GM08714 (cell line): ENCODE measurements around the gene AKAP17A.
A peak's percentile ranks its signal among the peaks of the same experiment; 100 is the strongest.
"Not testable (repeated sequence)": the region's sequence is repeated elsewhere in the genome, so short reads cannot be mapped to it uniquely, and the experiment has no call there.

Experiments used
- H3K4me3 ChIP-seq: fragments of 200-500 bp; sonication (Bioruptor generic); 2 replicates; pipeline ENCODE4 v1.5.1; 2014; ENCODE audit warnings: mild to moderate bottlenecking, low read length, inconsistent platforms
- ZNF274 ChIP-seq: IDR thresholded peaks from 2 replicates; pipeline ENCODE4 v1.6.1; 2012; ENCODE audit warnings: mild to moderate bottlenecking, low read depth, low read length

Gene AKAP17A

DNA sequence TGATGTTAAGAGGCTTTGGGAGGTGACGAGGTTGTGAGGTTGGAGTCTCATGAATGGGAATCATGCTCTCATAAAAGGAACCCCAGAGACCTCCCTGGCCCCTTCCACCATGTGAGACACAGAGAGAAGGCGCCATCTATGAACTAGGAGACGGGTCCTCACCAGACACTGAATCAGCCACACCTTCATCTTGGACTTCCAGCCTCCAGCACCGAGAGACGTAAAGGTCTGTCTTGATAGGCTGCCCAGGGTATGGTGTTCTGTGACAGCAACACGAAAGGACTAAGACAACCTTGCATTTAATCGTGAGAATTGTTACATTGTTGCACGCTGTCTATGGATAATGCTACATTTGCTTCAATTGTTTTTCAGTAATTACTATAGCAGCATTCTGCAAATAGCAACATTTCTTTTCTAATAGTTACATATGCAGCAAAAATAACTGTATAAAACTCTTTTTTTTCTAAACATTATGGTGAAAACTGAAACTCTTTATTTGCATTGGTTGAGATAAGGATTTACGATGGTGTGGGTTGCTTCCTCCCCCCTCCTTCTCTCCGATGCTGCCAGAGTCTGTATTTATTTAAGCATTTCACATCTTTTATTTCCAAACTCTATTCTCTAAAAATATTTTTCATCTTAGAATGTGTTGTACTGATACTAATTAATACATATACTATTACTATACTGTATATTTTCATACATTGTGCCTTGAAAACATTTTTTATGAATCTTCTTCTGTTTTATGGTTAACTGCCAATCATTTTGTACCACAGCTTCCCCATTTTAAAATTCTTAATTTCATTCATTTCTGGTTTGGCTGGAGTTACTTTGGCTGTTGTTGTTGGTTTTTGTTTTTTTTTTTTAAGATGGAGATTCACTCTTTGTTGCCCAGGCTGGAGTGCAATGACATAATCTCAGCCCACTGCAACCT is 26.4 kb upstream of the AKAP17A start:
- H3K4me3 ChIP-seq: no peak overlapping the region
- no peak for TF ChIP-seq ZNF274

DNA sequence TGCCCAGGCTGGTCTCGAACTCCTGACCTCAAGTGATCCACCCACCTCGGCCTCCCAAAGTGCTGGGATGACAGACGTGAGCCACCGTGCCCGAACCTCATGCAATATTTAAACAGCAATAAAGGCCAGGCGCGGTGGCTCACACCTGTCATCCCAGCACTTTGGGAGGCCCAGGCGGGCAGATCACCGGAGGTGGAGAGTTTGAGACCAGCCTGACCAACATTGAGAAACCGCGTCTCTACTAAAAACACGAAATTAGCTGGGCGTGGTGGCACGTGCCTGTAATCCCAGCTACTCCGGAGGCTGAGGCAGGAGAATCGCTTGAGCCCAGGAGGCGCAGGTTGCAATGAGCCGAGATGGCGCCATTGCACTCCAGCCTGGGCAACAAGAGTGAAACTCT is 17.2 kb upstream of the AKAP17A start:
- not testable (repeated sequence) for H3K4me3 ChIP-seq

DNA sequence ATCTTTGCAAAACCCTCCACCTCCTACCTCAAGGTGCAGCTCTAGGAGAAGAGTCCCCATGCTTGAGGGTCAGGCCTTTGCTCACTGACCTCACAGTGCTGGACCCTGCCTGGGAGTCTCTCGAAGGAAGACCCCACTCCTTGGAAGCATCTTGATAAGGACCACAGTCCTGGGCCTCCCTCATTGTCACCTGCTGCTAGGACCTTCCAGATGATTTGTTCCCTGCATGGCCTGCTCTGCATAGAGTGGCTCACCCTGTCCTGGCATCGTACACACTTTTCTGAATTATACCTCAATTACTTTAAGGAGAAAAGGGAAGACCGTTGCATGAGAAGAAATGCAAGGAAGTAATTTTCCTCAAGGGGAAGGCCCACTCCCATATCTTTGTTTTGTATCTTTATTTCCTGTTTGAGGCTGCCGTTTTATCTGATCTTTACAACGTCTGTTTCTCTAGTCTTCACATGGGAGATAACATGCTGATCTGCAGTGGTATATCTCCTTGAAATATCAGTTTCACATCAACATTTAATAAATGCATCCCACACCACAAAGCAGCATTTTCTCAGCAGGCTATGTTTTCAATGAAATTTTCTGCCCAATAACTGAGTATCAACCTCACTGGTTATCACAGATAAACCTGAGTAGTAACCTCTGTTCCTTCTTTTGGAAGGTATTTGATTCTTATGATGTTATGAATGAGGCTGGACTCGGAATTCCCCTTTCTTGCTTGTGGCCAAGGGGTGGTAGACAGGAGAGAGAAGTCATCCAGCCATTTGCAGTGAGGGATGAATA is 15.0 kb upstream of the AKAP17A start:
- TF ChIP-seq ZNF274: no peak
- H3K4me3 ChIP-seq: no peak overlapping the region

DNA sequence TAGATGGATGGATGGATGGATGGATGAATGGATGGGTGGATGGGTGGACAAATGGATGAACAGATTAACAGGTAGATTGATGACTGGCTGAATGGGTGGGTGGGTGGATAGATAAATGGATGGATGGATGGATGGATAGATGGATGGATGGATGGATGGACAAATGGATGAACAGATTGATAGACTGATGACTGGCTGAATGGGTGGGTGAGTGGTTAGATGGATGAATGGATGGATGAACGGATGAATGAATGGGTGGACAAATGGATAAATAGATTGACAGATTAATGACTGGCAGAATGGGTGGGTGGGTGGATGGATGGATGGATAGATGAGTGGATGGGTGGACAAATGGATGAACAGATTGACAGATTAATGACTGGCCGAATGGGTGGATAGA is 13.6 kb upstream of the AKAP17A start:
- no peak for TF ChIP-seq ZNF274
- no peak overlapping the region for H3K4me3 ChIP-seq

DNA sequence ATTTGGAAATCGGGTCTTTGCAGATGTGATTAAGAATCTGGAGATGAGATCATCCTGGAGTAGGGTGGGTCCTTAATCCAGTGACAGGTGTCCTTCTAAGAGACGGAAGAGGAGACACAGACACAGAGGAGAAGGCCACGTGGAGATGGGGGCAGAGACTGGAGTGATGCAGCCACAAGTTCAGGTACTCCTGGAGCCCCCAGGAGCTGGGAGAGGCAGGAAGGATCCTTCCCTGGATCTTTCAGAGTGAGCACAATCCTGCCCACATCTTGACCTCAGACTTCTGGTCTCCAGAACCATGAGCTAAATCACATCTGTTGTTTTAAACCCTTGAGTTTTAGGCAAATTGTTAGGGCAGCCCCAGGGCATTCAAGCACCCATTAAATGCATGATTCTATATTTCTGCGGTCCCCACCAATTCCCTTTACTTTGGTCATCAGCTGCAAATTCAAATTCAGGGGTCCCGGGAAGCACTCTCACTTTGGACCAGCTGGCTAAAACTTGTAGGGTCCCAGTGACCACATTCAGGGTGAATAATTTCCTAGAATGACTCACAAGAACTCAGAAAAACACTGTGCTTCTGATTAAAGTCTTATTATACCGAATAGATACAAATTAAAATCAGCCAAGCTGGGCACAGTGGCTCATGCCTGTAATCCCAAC is 12.8 kb upstream of the AKAP17A start:
- TF ChIP-seq ZNF274: no peak
- no peak overlapping the region for H3K4me3 ChIP-seq

DNA sequence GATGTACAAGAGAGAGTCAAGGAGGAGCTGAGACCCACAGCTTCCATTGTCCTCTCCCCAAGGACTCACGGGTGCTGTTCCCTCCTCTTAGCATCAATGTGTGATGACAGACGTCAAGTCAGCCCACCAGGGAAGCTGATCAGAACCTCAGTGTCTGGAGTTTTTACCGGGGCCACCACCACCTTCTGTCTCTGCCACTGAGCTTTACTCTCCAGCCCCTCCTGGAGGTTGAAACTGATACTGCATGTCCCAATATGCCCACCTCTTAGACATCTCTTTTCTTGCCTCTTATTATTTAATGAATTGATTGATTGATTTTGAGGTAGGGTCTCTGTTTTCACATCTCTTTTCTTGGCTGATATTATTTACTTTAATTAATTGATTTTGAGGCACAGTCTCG is 10.3 kb upstream of the AKAP17A start:
- no peak overlapping the region for H3K4me3 ChIP-seq
- TF ChIP-seq ZNF274: no peak

DNA sequence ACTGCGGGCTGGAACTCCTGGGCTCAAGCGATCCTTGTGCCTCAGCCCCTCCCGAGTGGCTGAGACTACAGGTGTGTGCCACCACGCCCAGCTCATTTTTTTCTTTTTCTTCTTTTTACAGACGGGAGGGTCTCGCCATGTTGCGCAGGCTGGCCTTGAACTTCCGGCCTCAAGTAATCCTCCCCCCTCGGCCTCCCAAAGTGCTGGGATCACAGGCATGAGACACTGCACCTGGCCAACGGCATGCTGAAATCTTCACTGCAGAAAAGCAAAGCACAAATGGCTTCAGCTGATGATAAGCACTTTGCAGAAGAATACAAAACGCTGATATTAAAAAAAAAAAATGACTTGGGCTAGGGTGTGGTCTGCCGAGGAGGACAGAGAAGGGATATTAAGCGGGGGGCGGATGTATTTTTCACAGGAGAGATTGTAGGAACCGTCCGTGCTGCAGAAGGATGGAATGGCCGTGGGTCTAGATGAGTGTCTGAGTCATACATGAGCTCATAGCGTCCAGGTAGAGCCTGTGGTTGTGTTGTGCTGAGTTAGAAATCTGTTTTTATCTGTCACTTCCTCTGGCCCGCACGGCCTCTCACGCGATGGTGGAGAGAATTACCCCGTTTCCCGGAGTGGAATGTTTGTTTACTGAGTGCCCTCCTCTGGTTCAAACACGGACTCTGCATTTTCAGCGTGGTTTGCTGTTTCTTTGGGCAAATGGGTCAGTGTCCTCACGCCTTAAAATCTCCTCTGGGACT is 8.5 kb upstream of the AKAP17A start:
- H3K4me3 ChIP-seq: no peak overlapping the region
- TF ChIP-seq ZNF274: no peak

DNA sequence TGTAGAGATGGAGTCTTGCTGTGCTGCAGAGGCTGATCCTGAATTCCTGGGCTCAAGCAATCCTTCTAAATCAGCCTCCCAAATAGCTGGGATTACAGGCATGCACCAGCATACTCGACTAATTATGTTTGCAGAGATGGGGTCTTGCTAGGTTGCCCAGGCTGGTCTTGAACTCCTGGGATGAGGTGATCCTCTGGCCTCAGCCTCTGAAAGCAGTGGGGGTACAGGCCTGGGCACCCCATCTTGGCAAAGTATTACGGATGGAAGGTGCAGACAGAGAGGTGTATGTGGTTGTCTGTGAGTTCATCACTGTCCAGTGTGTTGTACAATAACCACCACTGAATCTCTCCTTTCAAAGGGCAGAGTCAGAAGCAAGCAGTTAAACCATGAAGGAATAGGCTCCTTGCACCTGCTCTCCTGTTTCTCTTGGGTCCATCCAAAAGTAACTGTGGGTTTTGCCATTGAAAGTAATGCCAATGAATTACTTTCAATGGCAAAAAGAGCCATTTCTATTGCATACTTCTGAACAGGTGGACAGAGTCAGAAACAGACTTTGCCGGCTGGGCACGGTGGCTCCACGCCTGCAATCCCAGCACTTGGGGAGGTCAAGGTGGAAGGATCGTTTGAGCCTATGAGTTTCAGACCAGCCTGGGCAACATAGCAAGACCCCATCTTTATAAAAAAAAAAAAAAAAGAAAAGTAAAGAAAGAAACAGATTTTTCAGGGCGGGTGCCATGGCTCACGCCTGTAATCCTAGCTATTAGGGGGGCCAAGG is 7.0 kb upstream of the AKAP17A start:
- H3K4me3 ChIP-seq: no peak overlapping the region
- TF ChIP-seq ZNF274: no peak

DNA sequence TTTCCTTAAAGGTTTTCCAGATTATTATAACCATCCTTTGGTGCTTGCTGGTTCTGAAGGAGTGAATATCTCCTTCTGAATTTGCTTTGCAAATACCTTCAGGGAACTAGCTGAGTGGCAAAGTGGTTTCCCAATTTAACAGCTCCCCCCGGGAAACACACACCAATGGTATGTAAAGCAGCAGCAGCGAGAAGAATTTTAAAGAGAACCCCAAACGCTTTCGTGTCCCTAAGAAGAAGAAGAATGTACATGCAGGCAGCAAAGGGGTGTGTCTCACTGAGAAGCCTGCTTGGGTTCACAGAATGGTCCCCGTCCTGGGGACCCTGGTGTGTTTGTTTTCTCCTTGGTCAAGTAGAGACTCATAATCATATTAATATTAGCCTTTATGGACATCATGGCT is 4.2 kb upstream of the AKAP17A start:
- H3K4me3 ChIP-seq: no peak overlapping the region
- no peak for TF ChIP-seq ZNF274

DNA sequence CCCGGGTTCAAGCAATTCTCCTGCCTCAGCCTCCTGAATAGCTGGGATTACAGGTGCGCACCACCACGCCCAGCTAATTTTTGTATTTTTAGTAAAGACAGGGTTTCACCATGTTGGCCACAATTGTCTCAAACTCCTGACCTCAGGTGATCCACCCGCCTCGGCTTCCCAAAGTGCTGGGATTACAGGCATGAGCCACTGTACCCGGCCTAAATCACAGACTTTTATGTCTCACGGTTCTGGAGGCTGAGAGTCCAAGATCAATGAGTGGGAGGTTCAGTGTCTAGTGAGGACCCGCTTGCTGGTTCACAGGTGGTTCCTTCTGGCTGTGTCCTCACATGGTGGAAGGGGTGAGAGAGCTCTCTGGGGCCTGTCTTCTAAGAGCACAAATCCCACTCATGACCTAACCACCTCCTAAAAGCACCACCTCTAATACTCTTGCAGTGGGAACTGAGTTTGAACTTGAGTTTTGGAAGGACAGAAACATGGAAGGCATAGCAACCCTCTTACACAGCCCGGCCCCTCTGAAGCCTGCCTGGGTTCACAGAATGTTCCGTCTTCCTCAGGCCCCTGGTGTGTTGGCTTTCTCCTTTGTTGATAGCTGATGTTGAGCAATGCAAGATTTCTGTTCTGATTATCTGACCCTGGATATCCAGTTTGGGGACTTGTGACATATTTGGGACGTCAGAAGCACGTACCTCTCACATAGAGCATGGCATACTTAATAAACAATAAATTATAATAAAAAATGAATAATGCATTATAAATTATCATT is 1.9 kb upstream of the AKAP17A start:
- TF ChIP-seq ZNF274: no peak
- H3K4me3 ChIP-seq: no peak overlapping the region

DNA sequence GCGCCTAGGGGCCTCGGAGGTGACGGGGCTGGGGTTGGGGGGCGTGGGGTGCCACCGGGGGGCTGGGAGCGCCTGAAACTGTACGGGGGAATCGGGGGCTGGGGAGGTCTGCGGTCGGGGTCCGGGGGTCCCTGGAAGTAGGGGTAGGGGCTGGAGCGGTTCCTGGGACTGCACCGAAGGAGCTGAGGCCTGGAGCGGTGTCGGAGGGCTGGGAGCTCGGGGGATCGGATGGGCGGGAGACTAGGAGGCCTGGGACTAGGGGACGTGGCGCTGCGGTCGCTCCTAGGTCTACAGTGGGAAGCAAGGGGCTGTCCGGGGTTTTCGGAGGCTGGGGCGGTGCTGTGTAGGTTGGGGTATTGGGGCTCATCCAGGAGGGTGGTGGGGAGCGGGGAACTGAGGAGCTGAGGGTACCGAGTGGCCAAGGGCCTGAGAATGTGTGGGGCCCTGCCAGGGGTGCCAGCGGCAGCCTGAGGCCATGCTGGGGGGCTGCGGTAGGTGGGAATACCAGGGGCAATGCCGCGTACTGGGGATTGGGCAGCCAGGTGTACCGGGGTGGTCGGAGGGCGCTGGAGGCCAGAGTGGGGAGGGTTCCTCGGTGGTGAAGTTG is 562 bp downstream of the AKAP17A start:
- no peak for TF ChIP-seq ZNF274
- peak overlapping the region; percentile 89 for H3K4me3 ChIP-seq

DNA sequence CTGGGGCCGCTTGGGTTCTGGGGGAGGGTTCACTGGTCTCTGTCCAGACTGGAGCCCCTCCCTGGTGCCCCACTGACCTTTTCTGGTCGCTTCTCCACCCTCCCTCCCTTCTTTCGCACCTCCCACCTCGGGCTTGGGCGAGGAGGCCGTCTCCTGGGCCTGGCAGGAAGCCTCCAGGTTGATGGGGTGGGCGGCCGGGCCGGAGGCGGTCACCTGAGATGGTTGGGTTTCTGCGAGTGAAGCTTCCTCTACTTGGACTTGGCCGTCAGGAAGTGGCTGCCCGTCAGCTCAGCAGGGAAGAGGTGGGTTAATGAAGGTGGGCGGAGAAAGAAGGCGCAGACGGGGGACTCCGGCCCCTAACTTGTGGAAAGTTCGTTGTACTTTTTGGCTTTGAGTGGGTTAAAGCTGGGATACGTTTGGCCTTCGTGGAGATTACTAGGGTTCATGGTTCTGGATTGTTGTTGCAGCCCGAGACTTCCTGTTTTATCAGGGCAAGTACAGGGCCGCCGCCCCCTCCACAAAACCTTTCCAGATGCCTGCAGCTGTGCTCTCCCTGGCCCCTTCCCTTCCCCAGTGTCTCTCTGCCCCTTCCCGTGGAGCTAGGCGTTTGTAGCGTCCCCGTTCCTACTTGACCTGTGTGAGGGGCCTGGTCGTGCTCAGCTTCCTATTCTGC is 1.2 kb downstream of the AKAP17A start:
- TF ChIP-seq ZNF274: no peak
- H3K4me3 ChIP-seq: peak overlapping the region; percentile 89
